Pulmonary artery endothelial cell (primary cell): ENCODE data around the gene INPPL1. TPM values are rescaled to one million over a fixed set of nuclear protein-coding genes. Genes with fewer than 3 reads are reported as not detected.
"Not testable (repeated sequence)": the region's sequence is repeated elsewhere in the genome, so short reads cannot be mapped to it uniquely, and the experiment has no call there.

Experiments
- DNase-seq: peaks from one replicate; pipeline ENCODE4 v3.0.0-alpha.2; 2011; ENCODE audit warnings: low read depth, low spot score
- total RNA-seq: library from RNA; depleted of rRNA; stranded (reverse); fragments of >200 nt; gene quantifications from 2 replicates; pipeline ENCODE4 v1.2.3, GENCODE V29; 2014

The INPPL1 gene
- total RNA-seq, 1 donor from 2014 or later: 51.4 TPM

DNA sequence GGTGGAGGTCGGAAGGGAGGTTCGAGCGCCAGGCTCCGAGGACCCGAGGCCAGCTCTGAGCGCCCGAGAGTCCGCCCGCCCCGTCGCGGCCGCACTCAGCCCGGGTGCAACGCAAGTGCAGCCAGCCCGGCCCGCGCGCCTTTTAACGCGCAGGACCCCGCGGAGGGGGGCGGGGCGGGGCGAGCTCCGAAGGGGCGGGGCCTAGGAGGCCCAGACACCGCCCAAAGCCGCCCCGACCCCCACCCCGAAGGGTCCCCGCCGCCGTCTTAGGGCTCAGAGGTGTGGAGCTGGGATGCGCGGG, 19.4 kb downstream of the INPPL1 start, which contains the start of gene PHOX2A:
PHOX2A (minus strand) TSS at position 117 of the 301 bp plus-strand sequence. CDS start 172 bp downstream, outside the sequence.
- no peak for DNase-seq

DNA sequence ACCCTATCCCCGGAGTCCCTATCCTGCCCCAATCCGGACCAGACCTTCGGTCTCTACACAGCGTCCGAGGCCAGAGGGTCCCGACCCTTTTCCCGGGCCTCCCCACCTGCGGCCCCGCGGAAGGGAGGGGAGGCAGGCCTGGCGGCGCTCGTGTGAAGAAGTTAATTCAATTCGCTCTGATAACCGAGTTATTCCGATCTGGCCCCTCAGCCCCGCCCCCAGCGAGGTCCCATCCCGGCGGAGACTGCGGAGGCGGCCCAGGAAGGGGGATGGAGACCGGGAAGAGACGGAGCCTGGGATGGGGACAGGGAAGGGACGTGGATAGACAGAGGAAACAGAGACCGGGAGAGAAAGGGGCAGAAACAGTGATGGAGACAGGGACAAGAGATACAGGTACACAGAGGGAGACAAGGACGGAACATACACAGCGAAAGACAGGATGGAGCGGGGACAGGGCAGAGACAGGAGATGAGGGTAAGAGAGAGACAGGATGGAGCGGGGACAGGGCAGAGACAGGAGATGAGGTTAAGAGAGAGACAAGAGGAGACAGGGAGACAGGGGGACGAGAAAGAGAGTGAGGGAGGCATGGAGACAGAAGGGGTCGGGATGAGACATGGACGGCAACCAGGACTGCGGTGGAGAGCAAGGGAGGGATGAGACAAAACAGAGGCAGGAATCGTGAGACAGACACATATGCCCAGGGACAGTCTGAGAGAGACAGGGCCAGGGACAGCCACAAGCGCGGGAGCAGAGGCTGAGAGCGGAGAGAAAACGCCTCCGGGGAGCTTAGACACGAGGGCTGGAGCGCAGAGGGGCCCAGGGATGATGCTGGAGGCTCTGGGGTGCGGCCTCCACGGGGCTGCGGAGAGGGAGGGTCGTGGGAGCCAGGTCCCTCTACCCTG, 20.0 kb downstream of the INPPL1 start:
- no peak for DNase-seq

DNA sequence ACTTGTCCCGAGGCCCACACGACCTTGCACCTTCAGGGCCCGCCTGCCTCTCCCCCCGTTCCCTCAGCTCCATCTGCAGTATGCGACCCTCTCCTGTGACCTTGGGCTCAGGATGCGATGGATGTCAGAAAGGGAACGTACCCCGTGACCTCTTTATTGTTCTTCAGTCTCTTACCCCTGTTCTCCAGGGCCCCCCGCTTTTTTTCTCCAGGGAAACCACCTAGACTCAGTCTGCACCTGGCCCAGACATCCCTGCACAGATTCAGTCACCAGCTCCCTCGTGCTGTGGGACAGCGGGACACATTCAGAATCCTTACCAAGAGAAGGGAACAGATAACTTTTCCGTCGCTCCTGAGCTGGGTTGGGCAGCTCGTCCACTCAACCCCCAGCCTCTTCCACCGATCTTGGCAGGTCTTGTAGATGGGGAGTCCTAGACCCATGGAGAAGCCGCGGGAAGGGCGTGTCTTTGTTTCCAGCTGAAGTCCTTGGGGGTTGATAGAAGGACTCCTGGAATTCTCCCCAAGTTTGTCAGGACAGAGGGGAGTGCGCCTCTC, 20.8 kb downstream of the INPPL1 start:
- no peak for DNase-seq

DNA sequence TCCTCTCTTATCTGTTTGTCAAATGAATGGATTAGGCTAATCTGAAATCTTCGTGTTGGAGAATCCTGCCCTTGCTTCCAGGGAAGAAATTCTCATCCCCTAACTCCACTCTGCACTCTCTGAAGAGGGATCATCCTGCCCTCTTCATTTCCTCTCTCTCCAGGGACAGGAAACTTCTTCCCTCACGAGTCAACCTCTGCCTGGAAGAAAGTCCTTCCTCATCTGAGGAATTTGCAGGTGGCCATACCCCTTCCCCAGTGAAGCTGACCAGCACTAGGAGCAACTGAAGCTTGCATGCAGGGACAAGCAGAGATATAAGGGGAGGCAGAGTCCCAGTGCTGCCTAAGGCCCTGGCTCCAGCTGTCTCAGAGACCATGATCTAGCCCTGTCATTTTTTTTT, 23.0 kb downstream of the INPPL1 start:
- DNase-seq: no peak

DNA sequence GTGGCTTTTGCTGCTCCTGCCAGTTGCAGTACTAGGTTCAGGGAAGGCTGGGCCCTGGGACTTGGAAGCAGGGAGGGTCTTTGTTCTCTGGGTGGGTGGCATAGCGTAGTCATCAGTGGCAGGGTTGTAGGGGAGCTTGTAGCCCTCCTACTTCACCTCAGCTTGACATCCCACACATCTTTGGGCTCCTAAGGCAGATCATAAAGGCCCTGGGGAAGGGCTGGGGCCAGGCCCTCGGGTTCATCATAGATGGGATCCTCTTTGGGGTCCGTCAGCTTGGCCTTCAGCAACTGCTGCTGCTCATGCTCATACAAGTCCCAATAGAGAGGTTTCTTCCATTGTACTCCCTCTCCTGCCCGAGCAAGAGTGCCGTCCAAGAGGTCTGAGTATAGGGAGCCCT, 25.4 kb downstream of the INPPL1 start:
- no peak for DNase-seq

DNA sequence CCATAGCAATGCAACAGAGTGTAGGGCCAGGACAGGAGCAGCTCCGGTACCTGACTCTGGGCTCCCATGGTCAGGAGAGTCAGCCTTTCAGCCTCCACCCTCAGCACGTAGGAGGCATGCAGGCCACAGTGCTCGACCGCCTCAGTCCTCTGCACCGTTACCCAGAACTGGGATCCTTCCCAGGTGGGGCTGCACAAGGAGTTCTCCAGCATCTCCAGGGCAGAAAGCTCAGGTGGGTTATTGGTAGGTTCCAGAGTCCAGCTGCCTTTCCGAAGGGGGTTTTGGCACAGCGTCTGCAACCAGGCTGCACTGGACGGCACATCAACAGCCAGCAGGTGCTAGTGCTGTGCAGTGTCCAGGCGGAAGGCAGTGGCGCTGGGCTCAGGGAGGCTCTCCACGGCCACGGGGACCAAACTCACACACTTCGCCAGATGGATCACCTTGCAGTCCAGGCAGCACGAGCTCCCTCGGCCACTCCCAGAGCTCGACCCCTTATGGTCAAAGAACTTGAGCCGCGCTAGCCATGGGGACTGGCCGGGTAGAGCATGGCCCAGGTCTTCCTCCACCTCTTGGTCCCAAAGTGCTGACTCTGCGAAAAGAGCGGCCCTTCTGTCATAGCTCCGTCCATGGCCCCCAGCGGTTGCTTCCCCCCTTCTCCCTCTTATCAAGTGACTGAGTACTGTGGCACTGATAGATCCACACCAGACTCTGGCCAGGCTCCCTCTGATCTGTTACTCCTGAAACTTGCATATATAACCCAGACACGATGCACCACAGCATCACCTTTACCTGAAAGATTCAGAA, 26.3 kb downstream of the INPPL1 start:
- DNase-seq: no peak

DNA sequence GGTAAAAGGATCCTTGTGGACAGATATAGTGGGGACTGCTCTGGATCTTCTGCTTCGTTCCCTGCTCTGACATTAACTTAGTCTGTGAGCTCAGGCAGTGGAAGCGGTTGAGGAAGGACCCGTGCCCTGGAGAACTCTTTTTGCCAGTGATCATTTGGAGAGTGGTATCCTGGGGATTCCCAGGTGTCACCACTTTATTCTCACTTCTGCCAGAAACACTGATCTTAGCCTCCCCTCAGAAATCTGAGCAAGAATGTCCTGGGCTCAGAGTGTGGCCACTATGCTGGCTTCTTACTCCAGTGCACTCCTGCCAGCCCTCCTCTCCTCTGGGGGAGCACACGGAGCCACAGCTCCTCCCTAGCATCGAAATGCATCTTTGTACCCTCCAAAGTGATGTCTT, 27.0 kb downstream of the INPPL1 start:
- DNase-seq: no peak

DNA sequence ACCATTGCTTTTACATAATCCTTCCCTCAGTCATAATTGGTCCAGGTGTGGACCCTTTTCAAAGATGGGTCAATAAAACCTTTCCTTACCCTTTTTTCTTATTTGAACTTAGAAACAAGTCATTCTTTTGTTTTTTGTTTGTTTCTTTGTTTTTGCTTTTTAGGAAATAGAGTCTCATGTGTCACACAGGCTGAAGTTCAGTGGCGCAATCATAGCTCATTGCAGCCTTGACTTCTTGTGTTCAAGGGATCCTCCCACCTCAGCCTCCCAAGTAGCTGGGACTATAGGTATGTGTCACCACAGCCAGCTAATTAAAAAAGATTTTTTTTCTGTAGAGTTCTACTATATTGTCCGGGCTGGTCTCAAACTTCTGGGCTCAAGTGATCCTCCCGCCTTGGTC, 28.8 kb downstream of the INPPL1 start:
- DNase-seq: no peak

DNA sequence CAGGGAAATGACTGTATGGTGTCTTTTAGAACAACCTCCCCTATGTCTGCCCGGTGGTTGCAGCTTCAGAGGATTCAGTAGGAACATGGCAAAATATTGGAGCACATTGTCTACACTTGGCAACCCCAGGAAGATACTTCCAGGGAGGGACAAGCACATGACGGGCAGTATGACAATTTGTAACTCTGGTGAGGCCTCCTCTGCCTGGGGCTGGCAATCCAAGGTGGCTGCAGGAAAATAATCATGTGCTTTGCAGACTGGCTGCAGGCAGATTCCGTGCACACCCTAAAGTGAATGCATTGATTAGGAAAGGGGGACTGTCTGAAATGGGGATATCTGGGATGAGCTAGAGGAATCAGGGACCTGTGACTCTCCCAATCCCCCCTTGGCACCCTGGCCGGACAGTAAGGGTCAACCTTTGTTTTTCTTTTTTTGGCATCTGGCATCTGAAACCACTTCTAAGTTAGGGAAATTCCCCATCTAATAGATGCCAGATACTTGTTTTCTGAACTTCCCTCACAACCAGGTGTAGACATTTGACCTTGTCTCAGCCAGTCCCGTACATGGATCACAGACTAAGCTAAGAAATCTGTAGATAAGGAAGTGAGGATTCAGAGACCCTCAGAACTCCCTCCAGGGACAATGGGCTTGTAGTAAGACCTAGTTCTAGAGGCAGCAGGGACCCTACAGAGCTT, 29.9 kb downstream of the INPPL1 start:
- no peak for DNase-seq

DNA sequence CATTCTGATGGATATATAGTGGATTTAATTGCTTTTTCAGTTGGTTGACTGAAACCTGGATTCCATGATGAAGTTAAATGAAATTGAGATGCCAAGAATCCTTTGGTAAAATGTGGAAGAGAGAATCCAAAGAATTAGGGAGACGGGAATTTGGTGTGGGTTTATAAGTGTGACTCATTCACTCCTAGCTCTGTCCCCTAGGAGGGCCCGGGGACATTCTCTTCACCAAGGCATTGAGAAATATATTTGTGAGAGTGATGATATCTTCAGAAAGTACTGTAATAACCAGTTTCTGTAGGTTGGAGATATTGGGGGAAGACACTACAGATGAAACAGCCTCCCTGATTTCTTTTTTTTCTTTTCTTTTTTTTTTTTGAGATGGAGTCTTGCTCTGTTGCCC, 33.0 kb downstream of the INPPL1 start:
- no peak for DNase-seq

DNA sequence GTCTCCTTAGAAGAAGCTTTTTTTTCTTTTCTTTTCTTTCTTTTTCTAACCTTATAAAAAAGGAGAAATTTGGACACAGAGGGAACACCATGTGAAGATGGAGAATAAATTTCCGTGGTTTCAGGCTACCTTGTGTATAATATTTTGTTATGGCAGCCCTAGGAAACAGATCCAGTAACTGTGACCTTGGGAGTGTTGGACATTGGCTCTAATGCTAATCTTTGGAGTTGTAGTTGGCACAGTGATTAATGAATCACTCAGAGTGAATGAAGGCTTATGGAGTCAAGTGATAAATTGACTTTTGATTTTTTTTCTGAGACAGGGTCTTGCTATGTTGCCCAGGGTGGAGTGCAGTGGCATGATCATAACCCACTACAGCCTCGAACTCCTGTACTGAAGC, 34.9 kb downstream of the INPPL1 start:
- no peak for DNase-seq

DNA sequence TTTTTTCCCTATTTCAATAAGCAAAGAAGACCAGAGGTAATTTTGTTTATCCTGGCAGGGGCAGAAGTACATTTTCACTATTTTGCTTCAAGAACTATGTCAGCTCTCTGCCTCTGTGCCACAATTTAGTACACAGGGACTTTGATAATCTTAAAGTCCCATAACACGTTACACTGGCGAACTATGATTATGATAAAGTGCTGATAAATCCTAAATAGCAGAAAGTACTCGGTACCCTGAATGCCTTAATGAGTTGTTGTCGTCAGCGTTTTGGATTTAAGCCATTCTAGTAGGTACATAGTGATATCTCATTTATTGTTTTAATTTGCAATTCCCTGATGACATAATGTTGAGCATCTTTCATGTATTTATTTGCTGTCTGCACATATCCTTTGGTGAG, 36.0 kb downstream of the INPPL1 start:
- no peak for DNase-seq

DNA sequence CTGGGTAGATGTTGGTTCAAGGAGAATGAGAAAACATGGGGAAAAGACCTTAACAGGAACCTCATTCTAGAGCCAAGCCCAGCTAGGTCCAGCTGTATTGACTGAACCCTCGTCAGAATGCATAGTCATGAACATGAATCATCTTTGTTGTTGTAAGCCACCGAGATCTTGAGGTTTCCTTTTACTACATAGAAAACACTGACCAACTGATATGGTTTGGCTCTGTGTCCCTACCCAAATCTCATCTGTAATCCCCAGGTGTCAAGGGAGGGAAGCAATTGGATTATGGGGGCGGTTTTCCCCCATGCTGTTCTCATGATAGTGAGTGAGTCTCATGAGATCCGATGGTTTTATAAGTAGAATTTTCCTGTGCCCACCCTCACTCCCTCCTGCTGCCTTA, 38.8 kb downstream of the INPPL1 start:
- DNase-seq: no peak

DNA sequence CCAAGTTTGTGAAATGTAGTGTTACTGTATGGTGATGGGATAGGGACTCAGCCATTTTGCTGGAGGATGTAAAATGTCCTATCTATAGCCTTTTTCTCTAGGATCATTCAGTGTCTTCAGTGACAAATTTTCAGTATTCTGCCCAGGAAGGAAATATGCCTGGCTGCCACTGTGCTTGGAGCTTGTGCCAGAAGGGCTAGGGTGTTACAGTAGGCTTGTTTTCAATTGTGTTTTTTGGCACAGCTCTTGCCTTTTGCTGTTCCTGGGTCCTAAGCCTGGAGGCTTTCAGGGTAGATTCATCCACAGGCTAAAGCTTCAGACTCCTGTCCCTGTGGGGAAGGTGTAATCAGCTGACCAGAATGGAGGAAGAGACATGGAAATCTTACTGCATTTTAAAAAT, 41.4 kb downstream of the INPPL1 start:
- DNase-seq: no peak

DNA sequence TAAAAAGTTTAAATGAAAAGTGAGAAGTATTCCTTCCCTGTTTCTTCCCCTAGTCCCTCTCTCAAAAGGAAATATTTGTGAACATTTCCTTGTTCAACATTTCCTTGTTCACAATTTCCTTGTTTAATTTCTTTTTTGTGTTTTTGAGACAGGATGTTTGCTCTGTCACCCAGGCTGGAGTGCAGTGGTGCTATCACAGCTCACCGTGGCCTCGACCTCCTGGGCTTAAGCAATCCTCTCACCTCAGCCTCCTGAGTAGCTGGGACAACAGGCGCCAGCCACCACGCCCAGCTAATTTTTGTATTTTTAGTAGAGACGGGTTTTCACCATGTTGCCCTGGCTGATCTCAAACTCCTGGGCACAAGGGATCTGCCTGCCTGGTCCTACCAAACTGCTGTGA, 42.4 kb downstream of the INPPL1 start:
- DNase-seq: not testable (repeated sequence)

DNA sequence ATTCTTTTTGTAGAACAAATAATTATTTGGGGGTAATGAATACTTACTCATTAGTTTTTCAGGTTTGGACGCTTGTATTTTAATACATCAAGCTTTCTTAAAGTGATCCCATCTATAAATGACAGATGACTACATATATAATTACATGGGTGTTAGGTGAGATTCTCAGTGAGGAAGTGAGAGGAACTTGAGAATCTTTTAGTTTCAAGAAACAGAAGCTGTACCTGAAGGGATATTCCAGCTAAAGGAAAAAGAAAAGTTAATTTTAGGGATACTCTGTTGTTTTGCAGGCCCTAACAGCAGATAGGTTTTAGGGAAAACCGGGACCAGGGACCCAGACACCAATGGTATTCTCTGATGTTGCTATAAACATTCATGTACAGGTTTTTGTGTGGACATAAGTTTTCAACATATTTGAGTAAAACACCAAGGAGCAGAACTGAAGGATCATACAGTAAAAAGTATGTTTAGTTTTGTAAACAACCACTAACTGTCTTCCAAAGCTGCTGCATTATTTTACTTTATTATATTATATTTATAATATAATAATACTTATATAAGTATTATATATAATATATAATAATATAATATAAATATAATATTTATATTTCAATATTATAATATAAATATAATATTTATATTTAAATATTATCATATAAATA, 43.5 kb downstream of the INPPL1 start:
- DNase-seq: no peak

DNA sequence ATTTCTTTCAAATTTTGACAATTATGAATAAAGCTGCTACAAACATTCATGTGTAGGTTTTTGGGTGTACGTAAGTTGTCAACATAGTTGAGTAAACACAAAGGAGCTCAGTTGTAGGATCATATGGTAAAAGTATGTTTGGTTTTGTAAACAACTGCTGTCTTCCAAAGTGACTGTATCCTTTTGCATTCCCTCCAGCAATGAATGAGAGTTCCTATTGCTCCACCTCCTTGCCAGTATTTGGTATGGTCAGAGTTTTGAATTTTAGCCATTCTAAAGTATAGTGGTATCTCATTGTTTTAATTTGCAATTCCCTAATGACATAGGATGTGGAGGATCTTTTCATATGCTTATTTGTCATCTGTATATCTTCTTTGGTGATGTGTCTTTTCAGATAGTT, 47.4 kb downstream of the INPPL1 start:
- DNase-seq: no peak

DNA sequence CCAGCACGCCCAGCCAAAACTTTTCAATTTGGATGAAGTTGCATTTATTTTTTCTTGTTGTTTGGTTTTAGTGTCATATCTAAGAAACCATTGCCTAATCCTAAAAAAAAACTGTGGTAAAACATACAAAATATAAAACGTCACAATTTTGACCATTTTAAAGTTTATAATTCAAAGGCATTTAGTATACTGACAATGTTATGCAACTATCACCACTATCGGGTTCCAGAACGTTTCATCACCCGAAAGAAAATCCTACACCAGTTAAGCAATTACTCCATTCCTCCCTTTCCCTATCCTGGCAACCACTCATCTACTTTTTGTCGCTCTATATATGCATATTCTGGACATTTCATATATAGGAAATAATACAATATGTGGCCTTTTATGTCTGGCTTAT, 49.9 kb downstream of the INPPL1 start:
- no peak for DNase-seq

DNA sequence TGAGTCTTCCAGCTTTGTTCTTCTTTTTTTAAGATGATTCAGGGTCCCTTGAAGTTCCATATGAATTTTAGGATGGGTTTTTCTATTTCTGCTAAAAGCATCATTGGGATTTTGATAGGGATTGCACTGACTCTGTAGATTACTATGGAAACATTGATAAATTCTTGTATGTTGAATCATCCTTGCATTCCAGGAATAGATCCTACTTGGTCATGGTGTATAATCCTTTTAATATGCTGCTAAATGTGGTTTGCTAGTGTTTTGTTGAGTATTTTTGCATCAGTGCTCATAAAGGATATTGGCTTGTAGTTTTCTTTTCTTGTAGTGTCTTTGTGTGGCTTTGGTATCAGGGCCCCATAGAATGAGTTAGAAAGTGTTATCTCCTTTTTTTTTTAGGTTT, 54.3 kb downstream of the INPPL1 start:
- DNase-seq: no peak

DNA sequence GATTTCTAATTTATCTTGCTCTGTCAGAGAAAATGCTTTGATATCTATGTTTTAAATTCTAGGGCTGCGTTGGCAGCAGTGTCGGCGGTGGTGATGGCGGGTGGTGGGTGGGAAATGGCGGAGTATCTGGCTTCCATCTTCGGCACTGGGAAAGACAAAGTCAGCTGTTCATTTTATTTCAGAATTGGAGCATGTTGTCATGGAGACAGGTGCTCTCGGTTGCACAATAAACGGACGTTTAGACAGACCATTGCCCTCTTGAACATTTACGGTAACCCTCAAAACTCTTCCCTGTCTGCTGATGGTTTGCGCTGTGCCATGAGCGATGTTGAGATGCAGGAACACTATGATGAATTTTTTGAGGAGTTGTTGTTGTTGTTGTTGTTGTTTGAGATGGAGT, 55.5 kb downstream of the INPPL1 start:
- DNase-seq: no peak

DNA sequence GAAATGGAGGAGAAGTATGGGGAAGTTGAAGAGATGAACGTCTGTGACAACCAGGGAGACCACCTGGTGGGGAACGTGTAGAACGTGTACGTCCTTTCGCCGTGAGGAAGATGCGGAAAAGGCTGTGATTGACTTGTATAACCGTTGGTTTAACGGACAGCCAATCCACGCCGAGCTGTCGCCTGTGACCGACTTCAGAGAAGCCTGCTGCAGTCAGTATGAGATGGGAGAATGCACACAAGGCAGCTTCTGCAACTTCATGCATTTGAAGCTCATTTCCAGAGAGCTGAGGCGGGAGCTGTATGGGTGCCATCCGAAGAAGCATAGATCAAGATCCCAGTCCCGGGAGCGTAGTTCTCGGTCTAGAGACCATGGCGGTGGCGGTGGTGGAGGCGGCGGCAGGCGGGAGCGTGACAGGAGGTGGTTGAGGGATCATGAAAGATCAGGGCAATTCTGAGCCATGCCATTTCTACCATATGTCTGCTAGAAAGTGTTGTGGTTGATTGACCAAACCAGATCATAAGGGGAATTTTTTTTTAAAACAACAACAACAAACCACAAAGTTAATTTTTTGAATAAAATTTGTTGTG, 56.3 kb downstream of the INPPL1 start:
- no peak for DNase-seq
